ENCODE measurements around the gene KIF13A.
"Not testable (repeated sequence)": the region's sequence is repeated elsewhere in the genome, so short reads cannot be mapped to it uniquely, and the experiment has no call there.

DNA sequence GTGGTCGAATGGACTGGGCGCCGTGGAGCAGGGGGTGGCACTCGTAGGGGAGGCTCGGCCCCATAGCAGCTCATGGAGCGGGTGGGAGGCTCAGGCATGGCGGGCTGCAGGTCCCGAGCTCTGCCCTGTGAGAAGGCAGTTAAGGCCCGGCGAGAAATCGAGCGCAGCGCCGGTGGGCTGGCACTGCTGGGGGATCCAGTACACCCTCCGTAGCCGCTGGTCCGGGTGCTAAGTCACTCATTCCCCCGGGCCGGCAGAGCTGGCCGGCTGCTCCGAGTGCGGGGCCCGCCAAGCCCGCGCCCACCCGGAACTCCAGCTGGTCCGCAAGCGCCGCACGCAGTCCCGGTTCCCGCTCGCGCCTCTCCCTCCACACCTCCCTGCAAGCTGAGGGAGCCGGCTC is 242.1 kb downstream of the KIF13A start:
- not testable (repeated sequence) for TF ChIP-seq POLR2AphosphoS5, POLR2A (IDR thresholded peaks at IDR 0.05; ENCODE audit: low read depth, low read length)

Measured in GM12892 (cell line).